Hematopoietic multipotent progenitor cell treated with erythropoietin and hydrocortisone succinate and interleukin-3 and kit ligand, for 4 days (in vitro differentiated cells): ENCODE measurements around the gene IL20RB.

Source experiments
- DNase-seq: peaks from one replicate; pipeline ENCODE4 v3.0.0-alpha.2; 2015

IL20RB gene, protein sequence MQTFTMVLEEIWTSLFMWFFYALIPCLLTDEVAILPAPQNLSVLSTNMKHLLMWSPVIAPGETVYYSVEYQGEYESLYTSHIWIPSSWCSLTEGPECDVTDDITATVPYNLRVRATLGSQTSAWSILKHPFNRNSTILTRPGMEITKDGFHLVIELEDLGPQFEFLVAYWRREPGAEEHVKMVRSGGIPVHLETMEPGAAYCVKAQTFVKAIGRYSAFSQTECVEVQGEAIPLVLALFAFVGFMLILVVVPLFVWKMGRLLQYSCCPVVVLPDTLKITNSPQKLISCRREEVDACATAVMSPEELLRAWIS

GRCh38 chr3:136957751-136958288 lies at the start of gene IL20RB:
Gene IL20RB (plus strand): TSS chr3:136957983. CDS start chr3:136958114, 131 bp downstream.
- no peak for DNase-seq

DNA sequence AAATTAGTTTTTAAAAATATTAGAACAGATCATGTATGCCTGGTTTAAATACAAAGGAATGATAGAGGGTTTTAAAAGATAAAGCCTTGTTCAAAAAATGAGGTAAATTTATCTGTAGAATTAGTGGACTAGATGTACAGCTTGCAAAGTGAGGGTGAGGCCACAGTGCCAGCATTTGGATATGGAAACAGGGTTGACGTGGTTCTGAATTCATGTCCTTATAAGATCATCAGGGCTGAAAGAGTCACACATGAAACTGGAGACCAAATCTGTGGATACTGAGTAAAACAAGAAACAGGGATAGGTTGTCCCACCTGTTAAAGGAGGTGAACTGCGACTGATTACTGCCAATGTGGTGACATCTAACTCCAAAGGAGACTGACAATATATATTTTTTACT lies 49.5 kb upstream of the IL20RB start:
- DNase-seq, result no peak

DNA sequence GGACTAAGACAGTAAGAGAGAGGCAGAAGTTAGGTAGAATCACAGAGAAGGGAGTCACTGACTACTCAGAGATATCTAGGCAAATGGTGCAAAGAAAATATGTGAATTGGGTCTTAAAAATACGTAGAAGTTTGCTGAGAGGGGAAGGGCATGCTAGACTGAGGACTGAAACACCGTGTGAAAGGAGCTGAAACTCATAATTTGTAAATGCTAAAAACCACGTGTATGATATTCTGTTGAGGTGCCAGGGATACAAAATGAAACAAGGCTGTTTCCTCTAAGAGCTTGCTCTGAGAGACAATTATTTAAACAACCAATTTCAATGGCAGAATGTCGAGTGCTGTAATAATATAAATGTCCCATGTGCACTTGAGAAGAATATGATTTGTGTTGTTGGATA lies 48.6 kb upstream of the IL20RB start:
- no peak for DNase-seq

DNA sequence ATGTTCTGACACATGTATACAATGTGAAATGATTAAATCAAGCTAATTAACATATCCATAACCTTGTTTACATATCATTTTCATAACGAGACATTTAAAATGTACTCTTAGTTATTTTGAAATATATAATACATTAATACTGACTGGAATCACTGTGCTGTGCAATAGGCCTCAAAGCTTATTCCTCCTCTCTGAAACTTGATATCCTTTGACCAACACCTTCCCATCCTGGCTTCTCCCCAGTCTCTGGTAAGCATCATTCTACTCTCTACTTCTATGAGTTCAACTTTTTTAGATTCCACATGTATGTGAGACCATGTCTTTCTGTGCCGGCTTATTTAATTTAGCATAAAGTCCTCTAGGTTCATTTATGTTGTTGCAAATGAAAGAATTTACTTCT lies 47.1 kb upstream of the IL20RB start:
- DNase-seq, result no peak

DNA sequence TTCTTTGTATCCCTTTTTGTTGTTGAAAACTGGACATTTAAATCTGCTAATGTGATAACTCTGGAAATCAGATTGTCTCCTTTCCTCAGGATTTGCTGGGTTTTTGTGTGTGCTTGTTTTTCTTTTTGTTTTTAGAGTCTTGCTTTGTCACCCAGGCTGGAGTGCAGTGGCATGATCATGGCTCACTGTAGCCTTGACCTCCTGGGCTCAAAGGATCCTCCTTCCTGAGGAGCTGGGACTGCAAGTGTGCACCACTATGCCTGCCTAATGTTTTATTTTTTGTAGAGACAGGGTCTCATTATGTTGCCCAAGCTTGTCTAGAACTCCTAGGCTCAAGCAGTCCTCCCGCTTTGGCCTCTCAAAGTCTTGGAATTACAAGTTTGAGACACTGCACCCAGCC lies 44.6 kb upstream of the IL20RB start:
- DNase-seq, result no peak

DNA sequence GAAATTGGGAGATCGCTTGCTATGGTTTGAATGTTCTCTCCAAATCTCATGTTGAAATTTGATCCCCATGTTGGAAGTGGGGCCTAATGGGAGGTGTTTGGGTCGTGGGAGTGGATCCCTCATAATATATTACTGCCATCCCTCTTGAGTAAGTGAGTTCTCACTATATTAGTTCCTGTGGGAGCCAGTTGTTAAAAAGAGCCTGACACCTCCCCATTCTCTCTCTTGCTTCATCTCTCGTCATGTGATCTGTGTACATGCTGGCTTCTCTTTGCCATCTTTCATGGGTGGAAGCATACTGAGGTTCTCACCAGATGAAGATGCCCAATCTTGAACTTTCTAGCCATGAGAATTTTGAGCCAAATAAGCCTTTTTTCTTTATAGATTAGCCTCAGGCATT lies 43.0 kb upstream of the IL20RB start:
- no peak for DNase-seq

DNA sequence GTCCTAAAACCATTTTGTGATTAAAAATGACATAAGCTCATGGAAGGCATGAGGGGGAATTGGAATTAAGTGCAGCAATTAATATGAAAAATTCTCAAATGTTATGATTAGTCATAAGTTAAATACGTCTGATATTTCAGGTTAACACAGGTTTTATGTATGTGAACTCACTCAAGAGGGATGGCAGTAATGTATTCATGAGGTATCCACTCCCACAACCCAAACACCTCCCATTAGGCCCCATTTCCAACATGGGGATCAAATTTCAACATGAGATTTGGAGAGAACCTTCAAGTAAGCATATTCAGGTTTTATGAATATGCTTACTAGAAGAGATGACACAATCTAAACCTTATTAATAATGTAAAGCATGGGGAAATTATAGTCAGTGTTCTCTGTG lies 41.6 kb upstream of the IL20RB start:
- DNase-seq, result no peak

DNA sequence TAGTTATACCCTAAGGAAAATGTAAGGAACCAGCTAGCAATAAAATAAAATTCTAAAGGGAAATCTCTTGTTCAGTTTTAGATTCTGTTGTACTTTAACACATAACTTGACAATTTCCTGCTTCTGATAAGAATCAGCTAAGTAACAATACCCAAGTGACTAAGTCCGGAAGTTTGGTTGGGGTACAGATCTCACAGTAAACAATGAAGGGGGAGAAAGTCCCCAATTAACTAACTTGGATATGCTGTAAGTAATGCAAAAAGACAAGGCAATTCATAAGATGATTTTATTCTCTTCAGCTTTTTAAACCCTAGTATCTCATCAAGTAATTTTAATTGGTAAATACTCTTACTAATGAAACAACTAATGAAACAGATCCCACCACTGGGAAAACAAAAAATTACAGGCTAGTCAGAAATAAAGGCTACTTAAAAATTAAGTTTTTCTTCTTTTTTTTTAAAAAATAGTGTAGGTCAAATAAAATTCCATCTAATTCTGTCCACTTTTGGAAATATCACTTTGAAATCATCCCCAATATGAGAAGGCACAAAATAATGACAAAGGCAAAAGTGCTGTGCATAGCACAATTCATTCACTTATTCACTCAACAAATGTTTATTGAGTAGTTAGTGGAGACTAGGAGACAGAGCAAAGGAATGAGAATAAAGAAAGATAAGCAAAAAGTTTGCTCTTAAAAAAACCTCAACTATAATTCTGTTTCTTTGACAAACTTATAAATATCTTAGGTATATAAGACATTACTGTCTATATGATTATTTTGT lies 37.8 kb upstream of the IL20RB start:
- DNase-seq, result peak; percentile 70

DNA sequence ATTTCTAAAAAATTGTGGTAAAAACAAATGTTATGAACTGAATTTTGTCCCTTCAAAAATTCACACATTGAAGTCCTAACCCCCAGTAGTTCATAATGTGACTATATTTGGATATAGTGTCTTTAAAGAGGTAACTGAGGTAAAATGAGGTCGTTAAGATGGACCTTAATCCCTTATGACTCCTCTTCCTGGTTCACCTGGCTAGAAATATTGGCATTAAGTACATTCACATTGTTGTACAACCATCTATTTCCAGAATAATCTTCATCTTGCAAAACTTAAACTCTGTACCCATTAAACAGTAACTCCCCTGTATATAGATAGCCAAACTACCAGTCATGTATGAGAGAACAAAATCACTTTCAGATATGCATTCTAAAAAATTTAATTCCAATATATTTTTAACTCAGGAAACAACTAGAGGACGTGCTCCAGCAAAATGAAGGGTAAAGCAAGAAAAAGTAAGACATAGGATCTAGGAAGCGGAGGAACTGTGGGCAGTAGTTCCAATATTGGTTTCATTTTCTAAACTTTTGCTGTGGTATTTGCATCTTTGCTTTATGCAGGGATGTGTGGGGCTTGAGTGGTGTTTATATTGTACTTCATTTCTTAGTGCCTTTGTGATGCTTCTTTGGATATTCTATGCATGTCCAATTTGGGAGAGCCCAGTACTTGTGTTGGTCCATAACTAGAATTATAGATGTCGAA lies 36.7 kb upstream of the IL20RB start:
- no peak for DNase-seq

- DNase-seq, result peak; percentile 43
These were observed 32.2 kb upstream of the IL20RB start for GRCh38 chr3:136925425-136926190.

DNA sequence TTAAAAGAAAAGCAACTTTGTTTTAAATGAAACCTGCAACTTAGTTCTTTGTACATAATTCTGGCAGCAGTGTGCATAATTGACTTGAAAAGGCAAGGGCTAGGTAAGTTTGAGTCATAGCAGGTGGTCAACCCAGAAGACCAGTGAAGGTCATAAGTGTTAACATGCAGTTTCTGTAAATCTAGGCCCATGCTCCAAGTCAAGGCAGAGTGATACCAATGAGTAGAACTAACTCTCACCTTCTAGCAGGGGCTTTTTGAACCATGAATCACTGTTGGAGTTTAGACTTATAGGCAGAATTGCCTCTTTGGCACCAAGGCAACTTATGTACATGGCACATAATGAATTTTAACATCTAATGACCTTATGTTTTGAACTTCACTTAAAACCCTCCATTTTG lies 29.5 kb upstream of the IL20RB start:
- no peak for DNase-seq

- DNase-seq, result peak; percentile 36
These were observed 27.7 kb upstream of the IL20RB start for GRCh38 chr3:136929977-136930670.

DNA sequence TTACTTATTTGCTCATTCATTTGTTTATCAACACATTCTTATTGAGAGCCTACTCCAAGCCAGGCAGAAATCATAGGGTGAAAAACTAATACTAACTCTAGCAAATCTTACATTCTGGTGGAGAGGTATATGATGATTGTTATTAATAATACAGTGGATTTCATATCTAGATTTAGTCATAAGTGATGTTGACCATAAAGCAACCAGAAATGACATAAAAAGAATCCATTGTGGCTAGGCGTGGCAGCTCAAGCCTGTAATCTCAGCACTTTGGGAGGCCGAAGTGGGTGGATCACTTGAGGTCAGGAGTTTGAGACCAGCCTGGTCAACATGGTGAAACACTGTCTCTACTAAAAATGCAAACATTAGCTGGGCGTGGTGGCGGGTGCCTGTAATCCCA lies 26.2 kb upstream of the IL20RB start:
- DNase-seq, result no peak

GRCh38 chr3:136932523-136932922 lies 25.3 kb upstream of the IL20RB start:
- no peak for DNase-seq

DNA sequence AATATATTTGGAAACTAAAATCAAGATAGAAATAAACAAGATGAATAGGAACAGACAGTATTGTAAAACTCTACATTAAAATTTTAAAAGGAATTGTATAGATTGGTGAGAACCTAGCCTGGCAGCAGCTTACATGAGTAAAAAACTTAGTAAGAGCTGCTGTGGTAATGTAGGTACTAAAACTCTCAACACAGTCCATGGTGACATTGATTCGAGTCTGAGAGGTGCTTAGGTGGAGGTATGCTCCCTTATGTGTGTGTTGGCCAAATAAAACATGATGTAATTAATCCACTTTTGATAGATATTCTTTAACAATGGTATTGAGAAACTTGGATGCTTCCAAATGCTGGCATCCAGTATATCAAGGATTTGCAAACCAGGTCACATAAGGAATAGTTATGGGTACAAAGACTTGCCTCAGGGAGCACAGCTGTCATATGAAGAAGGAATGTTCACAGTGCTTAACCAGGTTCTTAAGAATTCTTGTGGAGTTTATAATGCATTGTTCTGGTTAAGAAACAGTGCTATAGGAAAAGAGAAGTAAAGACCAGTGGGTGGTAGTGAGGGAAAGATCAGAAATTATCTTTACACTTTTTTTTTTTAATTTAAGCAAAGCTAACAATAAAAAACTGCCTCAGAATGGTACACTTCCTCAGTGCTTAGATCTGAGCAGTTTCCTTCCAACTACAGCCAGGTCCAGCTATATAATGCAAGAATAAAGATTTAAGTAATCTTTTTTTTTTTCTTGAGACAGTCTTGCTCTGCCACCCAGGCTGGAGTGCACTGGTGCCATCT lies 24.6 kb upstream of the IL20RB start:
- no peak for DNase-seq

DNA sequence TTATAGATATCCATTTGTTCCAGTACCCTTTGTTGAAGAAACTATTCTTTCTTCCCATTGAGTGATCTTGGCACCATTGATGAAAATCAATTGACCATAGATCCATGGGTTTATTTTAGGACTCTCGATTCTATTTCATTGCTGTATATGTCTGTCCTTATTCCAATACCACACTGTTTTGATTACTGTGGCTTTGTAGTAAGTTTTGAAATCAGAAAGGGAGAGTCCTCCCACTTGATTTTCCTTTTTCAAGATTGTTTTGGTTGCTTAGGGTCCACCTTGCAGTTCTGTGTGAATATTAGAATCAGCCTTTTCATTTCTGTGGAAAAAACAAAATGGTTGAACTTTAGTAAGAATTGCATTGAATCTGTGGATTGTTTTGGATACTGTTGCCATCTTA lies 20.6 kb upstream of the IL20RB start:
- DNase-seq, result no peak

DNA sequence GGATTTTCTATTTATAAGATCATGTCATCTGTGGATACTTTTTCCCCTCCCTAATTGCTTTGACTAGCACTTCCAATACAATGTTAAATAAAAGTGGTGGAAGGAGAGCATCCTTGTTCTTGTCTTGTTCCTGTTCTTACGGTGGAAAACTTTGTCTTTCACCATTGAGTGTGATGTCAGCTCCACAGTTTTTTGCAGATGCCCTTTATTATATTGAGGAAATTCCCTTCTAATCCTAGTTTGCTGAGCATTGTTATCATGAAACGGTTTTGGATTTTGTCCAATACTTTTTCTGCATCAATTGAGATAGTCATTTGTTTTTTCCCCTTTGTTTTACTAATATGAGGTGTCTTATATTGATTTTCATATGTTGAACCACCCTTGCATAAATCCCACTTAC lies 19.9 kb upstream of the IL20RB start:
- DNase-seq, result no peak

DNA sequence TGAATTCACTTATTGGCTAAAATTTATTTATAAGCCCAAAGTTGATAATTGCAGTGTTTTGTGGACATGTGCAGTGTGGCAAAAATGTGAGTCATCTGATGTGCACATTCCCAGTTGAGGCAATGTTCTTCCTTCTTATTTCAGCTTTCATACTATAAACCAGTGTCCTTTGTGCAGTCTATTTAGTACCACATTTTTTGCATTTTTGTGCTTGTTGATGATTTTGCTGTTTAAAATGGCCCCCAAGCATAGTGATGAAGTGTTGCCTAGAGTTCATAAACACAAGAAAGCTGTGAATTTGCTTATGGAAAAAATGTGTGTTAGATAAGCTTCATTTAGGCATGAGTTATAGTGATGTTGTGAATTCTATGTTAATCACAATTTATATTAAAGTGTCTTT lies 19.4 kb upstream of the IL20RB start:
- DNase-seq, result no peak

- no peak for DNase-seq
These were observed 18.3 kb upstream of the IL20RB start for GRCh38 chr3:136939489-136939888.

DNA sequence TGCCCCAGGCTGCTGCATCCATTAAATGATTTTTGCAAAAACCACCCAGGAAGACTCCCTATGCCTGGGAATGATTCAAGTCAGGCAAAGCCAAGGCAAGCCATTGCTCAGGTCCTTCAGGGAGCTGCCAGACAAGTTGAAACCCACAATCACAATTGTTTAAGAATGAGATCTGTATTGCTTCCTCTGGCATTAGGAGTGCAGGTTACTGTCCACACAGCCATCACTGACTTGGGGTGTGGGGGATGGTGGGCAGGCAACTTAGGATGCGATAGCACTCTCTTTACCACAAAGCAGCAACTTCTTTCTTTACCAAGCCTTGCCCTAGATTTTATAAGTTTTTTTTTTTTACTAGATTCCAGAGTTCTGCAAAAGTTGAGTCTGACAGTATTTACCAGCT lies 15.0 kb upstream of the IL20RB start:
- DNase-seq, result peak; percentile 76

DNA sequence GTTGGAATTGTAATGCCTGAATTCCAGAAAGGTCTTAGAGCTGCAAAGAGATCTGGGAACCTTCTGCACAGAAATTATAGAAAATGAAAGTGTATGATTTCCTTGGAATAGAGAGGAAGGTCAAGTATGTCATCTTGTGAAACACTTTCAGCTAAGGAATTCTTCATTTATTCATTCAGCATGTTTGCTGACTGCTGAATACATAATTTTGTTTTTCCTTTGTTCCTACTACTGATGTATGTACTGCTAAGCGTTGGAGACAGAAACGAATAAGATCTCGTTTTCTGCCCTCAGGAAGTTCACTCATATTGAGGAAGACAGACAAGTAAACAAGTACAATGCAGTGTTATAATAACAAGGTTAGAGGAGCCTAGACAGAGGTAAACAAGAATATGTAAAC lies 14.3 kb upstream of the IL20RB start:
- no peak for DNase-seq
